Hematopoietic multipotent progenitor cell treated with erythropoietin and hydrocortisone succinate and interleukin-3 and kit ligand, for 15 days (in vitro differentiated cells): ENCODE data around the gene MDK.
"Not testable (repeated sequence)": the region's sequence is repeated elsewhere in the genome, so short reads cannot be mapped to it uniquely, and the experiment has no call there.

Experiments
- DNase-seq: peaks from one replicate; pipeline ENCODE4 v3.0.0-alpha.2; 2015; ENCODE audit warnings: low spot score

The MDK gene

GRCh38 chr11:46367916-46368267, 13.6 kb upstream of the MDK start:
- no peak for DNase-seq

- DNase-seq: peak; percentile 61
Observed at GRCh38 chr11:46369458-46370152, 11.9 kb upstream of the MDK start.

- DNase-seq: no peak
Observed at GRCh38 chr11:46370253-46370652, 11.2 kb upstream of the MDK start.

- DNase-seq: not testable (repeated sequence)
Observed at GRCh38 chr11:46371262-46371661, 10.2 kb upstream of the MDK start.

- DNase-seq: no peak
Observed at GRCh38 chr11:46372086-46372485, 9.4 kb upstream of the MDK start.

DNA sequence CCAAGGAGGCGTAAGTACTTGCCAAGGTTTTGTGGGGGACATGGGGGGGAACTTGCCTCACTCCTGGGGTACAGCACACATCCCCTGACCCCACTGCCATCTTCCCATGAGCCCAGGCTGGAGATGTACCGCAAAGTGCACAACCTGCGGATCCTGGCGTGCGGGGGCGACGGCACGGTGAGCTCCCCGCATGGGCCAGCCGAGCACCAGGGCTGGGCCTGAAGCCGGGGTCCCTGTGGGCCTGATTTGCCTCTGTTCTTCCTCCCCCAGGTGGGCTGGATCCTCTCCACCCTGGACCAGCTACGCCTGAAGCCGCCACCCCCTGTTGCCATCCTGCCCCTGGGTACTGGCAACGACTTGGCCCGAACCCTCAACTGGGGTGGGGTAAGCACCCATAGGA, 9.0 kb upstream of the MDK start:
- not testable (repeated sequence) for DNase-seq

GRCh38 chr11:46373787-46374740, 7.4 kb upstream of the MDK start:
- DNase-seq: no peak

DNA sequence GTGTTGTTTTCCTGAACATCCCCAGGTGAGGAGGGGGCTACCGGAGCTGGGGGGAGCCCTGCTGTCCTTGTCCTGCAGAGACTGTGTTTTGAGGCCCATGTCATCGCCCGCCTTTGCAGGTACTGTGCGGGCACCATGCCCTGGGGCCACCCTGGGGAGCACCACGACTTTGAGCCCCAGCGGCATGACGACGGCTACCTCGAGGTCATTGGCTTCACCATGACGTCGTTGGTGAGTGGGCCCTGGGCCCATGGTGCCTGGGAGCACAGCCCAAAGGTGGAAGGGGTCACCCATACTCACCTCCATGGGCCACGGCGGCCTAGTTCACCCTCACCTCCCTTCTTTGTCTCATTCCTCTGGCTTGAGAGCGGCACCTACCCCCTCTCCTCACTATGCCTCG, 6.7 kb upstream of the MDK start:
- no peak for DNase-seq

GRCh38 chr11:46375392-46376101, 5.9 kb upstream of the MDK start:
- no peak for DNase-seq

DNA sequence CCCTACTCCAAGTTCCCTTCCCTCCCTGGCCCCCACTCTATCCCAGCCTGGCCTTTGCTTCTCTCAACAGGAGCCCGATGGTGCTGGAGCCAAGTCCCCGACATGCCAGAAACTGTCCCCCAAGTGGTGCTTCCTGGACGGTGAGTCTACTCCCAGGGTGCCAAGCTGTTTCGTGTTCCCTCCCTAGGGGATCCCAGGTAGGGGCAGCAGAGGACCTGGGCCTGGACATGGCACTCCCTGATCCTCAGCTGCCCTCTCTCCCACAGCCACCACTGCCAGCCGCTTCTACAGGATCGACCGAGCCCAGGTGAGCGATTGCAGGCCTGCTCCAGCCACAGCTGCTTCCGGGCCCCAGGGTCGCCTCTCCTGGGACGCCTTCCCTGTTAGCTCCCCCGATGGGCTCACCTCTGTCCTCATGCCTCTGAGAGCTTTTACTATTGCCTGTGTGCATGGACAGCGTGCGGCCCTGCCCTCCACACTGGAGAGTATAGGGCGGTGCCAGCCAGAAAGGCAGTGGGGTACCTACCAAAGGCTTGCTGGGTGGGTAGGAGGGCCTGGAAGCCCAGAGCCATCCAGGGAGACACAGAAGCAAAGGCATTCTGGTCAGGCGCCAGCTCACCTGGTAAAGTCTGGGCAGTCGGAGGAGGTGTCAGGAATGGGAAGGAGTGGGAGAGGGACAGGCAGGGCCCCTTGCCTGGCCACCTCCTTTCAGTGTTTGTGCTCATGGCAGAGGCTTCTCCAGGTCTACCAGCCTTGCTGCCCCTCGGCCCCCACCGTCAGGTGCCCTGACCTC, 5.0 kb upstream of the MDK start:
- no peak for DNase-seq

GRCh38 chr11:46377290-46377689, 4.2 kb upstream of the MDK start:
- no peak for DNase-seq

DNA sequence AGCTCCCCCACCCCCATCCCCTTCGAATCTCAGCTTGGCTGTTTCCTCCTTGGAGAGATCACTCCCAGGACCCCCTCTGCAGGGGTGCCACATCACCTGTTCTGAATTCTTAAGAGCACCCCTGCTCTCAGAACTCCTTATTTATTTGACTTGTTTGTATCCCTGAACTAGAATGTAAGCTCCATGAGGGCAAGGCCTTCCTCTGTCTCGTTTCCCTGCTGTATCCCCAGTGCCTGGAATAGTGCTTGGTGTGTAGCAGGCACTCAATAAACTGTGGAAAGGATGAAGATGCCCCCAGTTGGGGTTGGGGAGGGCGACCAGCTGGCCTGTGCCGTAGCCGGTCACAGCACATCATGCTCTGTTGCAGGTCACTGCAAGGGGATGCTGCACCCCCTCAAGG, 3.6 kb upstream of the MDK start:
- DNase-seq: no peak

DNA sequence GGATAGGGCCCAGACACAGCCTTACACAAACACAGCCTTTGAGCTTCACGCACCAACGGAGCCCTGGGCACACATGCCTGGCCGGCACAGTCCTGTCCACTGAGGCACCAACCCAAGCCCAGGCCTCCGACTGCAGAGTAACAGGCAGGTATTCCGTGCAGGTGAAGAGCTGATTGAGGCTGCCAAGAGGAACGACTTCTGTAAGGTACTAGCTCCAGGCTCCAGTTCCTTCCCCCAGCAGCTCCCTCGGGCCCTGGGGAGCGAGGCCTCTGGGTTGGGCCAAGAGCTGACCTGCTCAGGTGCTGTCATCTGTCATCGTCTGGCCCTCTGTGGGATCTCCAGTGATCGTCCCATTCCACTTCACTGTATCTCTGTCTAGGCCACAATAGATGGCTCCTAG, 3.2 kb upstream of the MDK start:
- no peak for DNase-seq

DNA sequence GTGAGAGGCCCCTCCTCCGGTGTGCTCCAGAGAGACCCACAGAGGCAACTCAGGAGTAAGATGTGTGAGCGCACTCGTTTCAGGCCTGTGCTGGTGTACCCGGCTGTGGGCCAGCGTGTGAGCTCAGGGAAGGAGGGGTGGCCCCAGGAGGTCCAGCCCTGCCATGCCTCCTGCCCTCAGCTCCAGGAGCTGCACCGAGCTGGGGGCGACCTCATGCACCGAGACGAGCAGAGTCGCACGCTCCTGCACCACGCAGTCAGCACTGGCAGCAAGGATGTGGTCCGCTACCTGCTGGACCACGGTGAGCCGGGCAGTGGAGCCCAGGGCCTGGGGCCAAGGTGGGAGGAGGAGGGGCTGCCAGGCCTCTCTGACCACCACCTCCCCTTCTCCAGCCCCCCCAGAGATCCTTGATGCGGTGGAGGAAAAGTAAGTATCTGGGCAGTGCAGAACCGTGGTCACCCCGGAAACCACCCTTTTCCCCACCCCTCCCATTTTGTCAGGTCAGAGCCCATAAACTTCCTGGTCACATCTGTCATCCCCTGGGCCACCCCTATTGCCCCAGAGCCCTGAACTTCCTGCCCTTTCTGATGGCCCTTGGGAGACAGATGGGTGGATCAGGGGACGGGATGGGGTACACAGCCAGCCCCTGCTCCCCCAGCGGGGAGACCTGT, 2.5 kb upstream of the MDK start:
- no peak for DNase-seq

DNA sequence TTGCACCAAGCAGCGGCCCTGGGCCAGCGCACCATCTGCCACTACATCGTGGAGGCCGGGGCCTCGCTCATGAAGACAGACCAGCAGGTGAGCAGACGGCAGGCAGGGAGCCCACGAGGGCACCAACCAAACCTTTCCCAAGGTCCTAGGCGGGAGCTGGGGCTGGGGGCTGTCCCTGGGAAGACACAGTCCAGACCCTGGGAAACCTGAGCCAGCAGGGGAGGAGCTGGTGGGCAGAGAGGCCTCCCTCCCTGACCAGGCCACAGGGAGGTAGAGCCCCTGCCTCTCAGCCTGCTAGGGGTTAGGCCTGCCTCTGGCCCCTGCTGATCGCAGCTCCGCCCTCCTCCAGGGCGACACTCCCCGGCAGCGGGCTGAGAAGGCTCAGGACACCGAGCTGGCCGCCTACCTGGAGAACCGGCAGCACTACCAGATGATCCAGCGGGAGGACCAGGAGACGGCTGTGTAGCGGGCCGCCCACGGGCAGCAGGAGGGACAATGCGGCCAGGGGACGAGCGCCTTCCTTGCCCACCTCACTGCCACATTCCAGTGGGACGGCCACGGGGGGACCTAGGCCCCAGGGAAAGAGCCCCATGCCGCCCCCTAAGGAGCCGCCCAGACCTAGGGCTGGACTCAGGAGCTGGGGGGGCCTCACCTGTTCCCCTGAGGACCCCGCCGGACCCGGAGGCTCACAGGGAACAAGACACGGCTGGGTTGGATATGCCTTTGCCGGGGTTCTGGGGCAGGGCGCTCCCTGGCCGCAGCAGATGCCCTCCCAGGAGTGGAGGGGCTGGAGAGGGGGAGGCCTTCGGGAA, 1.8 kb upstream of the MDK start:
- not testable (repeated sequence) for DNase-seq

GRCh38 chr11:46380340-46381047, 975 bp upstream of the MDK start:
- DNase-seq: no peak

DNA sequence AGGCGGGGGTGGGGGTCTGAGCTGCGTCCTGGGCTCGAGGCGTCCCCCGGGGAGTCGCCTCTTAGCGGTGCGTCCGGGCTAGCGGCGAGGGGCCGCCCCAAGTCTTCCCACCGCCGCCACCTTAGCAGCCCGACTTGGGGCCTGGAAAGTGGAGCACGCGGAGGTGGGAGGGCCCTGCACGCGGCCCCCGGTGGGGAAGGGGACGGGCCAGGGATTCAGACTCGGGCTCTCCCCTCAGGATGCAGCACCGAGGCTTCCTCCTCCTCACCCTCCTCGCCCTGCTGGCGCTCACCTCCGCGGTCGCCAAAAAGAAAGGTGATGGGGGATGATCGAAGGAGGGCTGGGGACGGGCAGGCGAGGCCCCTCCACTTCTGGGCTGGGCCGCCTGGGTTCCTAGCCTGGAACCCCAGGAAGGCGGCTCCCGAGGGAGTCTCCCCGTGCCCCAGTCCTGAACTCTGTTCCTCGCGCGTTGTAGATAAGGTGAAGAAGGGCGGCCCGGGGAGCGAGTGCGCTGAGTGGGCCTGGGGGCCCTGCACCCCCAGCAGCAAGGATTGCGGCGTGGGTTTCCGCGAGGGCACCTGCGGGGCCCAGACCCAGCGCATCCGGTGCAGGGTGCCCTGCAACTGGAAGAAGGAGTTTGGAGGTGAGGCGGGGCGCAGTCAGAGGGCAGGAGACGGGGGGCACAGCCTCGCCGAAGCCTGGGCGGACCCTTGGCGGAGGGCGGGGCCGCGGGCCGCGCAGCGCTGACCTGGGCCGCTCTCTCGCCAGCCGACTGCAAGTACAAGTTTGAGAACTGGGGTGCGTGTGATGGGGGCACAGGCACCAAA, 563 bp downstream of the MDK start:
- DNase-seq: no peak

DNA sequence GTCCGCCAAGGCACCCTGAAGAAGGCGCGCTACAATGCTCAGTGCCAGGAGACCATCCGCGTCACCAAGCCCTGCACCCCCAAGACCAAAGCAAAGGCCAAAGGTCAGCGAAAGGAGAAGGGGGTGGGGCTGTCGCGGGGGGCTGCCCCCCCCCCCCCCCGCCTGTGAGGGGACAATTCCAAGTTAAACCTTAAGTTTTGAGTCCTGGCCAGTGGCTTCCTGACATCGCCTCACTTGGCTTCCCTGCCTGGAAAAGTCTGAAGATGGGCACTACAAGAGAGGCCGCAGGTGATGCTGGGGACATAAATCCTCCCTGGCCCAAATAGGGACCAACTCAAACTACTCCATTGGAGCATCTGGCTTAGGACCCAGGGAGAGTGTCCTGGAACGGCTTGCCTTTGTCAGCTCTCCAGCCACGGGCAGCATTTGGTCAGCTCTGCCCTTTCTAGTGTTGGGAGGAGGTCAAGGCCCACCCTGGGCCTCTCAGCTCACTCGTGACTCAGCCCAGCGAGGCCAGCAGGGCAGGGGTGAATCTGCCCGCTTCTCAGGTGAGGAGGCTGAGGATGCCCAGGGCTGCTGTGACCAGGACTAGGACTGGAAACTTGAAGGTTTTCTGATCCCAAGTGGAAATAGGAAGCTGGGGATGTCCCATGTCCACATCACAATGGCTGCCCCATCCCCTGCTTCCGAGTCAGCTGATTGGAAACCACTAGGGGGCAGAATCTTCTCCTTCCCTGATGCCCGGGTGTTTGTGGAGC, 1.4 kb downstream of the MDK start:
- no peak for DNase-seq
